Stomach (tissue), 9 donors: Measurements from ENCODE around the gene NAGK. TPM values are rescaled to one million over a fixed set of nuclear protein-coding genes. Genes with fewer than 3 reads are reported as not detected.

Experiments
- DNase-seq, 2 donors: peaks; one replicate each; pipeline versions ENCODE4 v3.0.0 to v3.0.0-alpha.2; 2013 to 2019
- H3K27ac ChIP-seq, 5 donors: fragments of 200-600 bp in 4 of 5; sonication (generic) in 4 of 5; one replicate each; pipeline ENCODE4 v1.5.1; 2013 to 2019; ENCODE audit warnings: mild to moderate bottlenecking in 1 of 5, moderate library complexity in 1 of 5
- H3K27me3 ChIP-seq, 3 donors: fragments of 200-600 bp; sonication (generic); one replicate each; pipeline ENCODE4 v1.5.1; 2017 to 2019; ENCODE audit warnings: mixed run types in 1 of 3
- H3K36me3 ChIP-seq, 4 donors: fragments of 200-600 bp; sonication (generic); 1 replicate in 3 of 4; 2 replicates in 1 of 4; pipeline ENCODE4 v1.5.1; 2016 to 2019
- H3K4me1 ChIP-seq, 4 donors: fragments of 200-600 bp; sonication (generic); one replicate each; pipeline ENCODE4 v1.5.1; 2016 to 2019
- H3K4me3 ChIP-seq, 4 donors: fragments of 200-600 bp; sonication (generic) in 3 of 4; one replicate each; pipeline ENCODE4 v1.5.1; 2016 to 2019; ENCODE audit warnings: mild to moderate bottlenecking in 1 of 4
- H3K9me3 ChIP-seq, 4 donors: fragments of 200-600 bp; sonication (generic); one replicate each; pipeline ENCODE4 v1.5.1; 2016 to 2019
- CTCF ChIP-seq, 7 experiments: fragments of 450-650 bp in 4 of 7; fragments of 200-600 bp in 3 of 7; sonication (generic) in 3 of 7; IDR thresholded peaks; one replicate each; pipeline ENCODE4 v1.5.1; 2016 to 2019; ENCODE audit warnings: antibody characterized with exemption in 7 of 7, control low read depth in 2 of 7, mild to moderate bottlenecking in 1 of 7
- EP300 ChIP-seq: sonication (generic); formaldehyde crosslinking; IDR thresholded peaks from one replicate; pipeline ENCODE4 v1.6.1; 2017; ENCODE audit warnings: antibody characterized with exemption
- POLR2A ChIP-seq, 4 donors: fragments of 450-650 bp; IDR thresholded peaks; one replicate each; pipeline ENCODE4 v1.6.1; 2016; ENCODE audit warnings: antibody characterized with exemption in 4 of 4, control low read depth in 2 of 4, mild to moderate bottlenecking in 1 of 4, moderate library complexity in 1 of 4
- POLR2AphosphoS5 ChIP-seq, 3 donors: sonication (generic); formaldehyde crosslinking; IDR thresholded peaks; one replicate each; pipeline ENCODE4 v1.6.1; 2016; ENCODE audit warnings: antibody characterized with exemption in 3 of 3
- WGBS, 5 donors: extraction: QIAGEN DNeasy Blood & Tissue Kit in 3 of 5; methylation state at CpG; one replicate each; pipeline versions ENCODE4 v1.1.5 to v1.1.7; 2013 to 2018; 5-methylcytosine and 5-hydroxymethylcytosine counted together
- intact Hi-C: fragments of 100-400 bp; cut with DNase I; formaldehyde crosslinking; loops from one replicate; pipeline ENCODE4 v1.15.1; 2023; ENCODE audit warnings: low total_unique reads
- polyA plus RNA-seq, 3 donors: library from polyadenylated mRNA; stranded (reverse); fragments of 200-250 nt; gene quantifications; one replicate each; pipeline ENCODE4 v1.2.3, GENCODE V29; 2013
- total RNA-seq, 5 donors: library from RNA; depleted of rRNA; stranded (reverse); fragments of >200 nt; gene quantifications; one replicate each; pipeline versions ENCODE4 v1.1.0 to v1.2.3, GENCODE V29; 2014 to 2016
- donor health status: healthy with polysubstance abuse.
- donor health status: Bipolar disorder and iron deficiency.
- donor health status: healthy.

Gene NAGK
- total and polyA plus RNA-seq, 8 donors = 25.9 to 124 (median 91.4) TPM

GRCh38 chr2:71072492-71072891 is 4.0 kb downstream of the NAGK start:
- H3K36me3 ChIP-seq = peaks cover 39 to 61% (median 52%) of the 10 kb centered on the region in 4 donors
- 90 to 99% (median 97%) methylated on average over 4 of the region's 4 CpGs for WGBS, 5 donors
- DNase-seq = no peak

GRCh38 chr2:71073475-71073874 is 5.0 kb downstream of the NAGK start:
- Histone ChIP-seq H3K27me3 (no peaks in the 10 kb centered on the region), H3K4me1 (peaks cover 7 to 49% (median 38%) of the 10 kb centered on the region in 4 donors), H3K4me3 (no peak overlapping the region), H3K27ac (no peak overlapping the region), H3K9me3 (no peaks in the 10 kb centered on the region), H3K36me3 (peaks cover 47 to 71% (median 62%) of the 10 kb centered on the region in 4 donors)
- DNase-seq = no peak
- WGBS, 5 donors = 86 to 97% (median 97%) methylated on average over 8 of the region's 8 CpGs
- intact Hi-C loops = no loop called here
- TF ChIP-seq CTCF (IDR thresholded peaks at IDR 0.05) (no peak), POLR2AphosphoS5 (IDR thresholded peaks at IDR 0.05) (no peak), EP300 (no peak), POLR2A (IDR thresholded peaks at IDR 0.05) (no peak)

More at GRCh38 chr2:71072492-71072891, 4.0 kb downstream of the NAGK start:
- Histone ChIP-seq H3K27ac (peak overlapping the region in 4 of 5 donors; percentile 28 to 71 (median 42)), H3K4me1 (peaks cover 9 to 52% (median 41%) of the 10 kb centered on the region in 4 donors), H3K4me3 (no peak overlapping the region), H3K9me3 (no peaks in the 10 kb centered on the region), H3K27me3 (no peaks in the 10 kb centered on the region)
- TF ChIP-seq POLR2AphosphoS5 (IDR thresholded peaks at IDR 0.05) = no peak
- TF ChIP-seq EP300 = no peak
- no peak for TF ChIP-seq POLR2A (IDR thresholded peaks at IDR 0.05)
- TF ChIP-seq CTCF (IDR thresholded peaks at IDR 0.05) = no peak
- intact Hi-C loops = no loop called here

- intact Hi-C loops = no loop called here
- Histone ChIP-seq H3K27me3 (no peaks in the 10 kb centered on the region), H3K9me3 (no peaks in the 10 kb centered on the region), H3K4me1 (peaks cover 7 to 38% (median 26%) of the 10 kb centered on the region in 4 donors), H3K27ac (no peak overlapping the region), H3K36me3 (peaks cover 55 to 86% (median 76%) of the 10 kb centered on the region in 4 donors), H3K4me3 (no peak overlapping the region)
- TF ChIP-seq POLR2A (IDR thresholded peaks at IDR 0.05) (no peak), CTCF (IDR thresholded peaks at IDR 0.05) (no peak), POLR2AphosphoS5 (IDR thresholded peaks at IDR 0.05) (no peak), EP300 (no peak)
- 90 to 98% (median 95%) methylated on average over 2 of the region's 2 CpGs for WGBS, 5 donors
- no peak for DNase-seq
Observed at GRCh38 chr2:71074893-71075395, 6.5 kb downstream of the NAGK start.

- intact Hi-C loops = no loop called here
- DNase-seq = no peak
- H3K36me3 ChIP-seq = peaks cover 42 to 66% (median 64%) of the 10 kb centered on the region in 4 donors
Observed at GRCh38 chr2:71078624-71079023, 10.2 kb downstream of the NAGK start.

More at GRCh38 chr2:71078624-71079023, 10.2 kb downstream of the NAGK start:
- H3K4me1 ChIP-seq = peaks cover 0 to under 1% (median 0%) of the 10 kb centered on the region in 4 donors
- WGBS, 5 donors = 84 to 96% (median 86%) methylated on average over 3 of the region's 3 CpGs
- no peaks in the 10 kb centered on the region for H3K27me3 ChIP-seq
- no peak overlapping the region for H3K4me3 ChIP-seq
- no peaks in the 10 kb centered on the region for H3K9me3 ChIP-seq
- no peak for TF ChIP-seq CTCF (IDR thresholded peaks at IDR 0.05)
- TF ChIP-seq POLR2AphosphoS5 (IDR thresholded peaks at IDR 0.05) = no peak
- TF ChIP-seq EP300 = no peak
- TF ChIP-seq POLR2A (IDR thresholded peaks at IDR 0.05) = no peak
- H3K27ac ChIP-seq = no peak overlapping the region
